ENCODE measurements around the gene FAM124A. TPM values are rescaled to one million over a fixed set of nuclear protein-coding genes. Genes with fewer than 3 reads are reported as not detected.

FAM124A gene
- total RNA-seq, 4 donors from 2014 or later, result 0.91 to 4.1 (median 2.8) TPM

GRCh38 chr13:51234676-51235075 is 12.5 kb downstream of the FAM124A start:
- H3K27ac ChIP-seq, result no peak overlapping the region
- H3K27me3 ChIP-seq, result no peaks in the 10 kb centered on the region
- 81% methylated on average over 10 of the region's 10 CpGs for WGBS
- DNase-seq (ENCODE audit: low spot score in 2 of 2), result no peak
- H3K4me1 ChIP-seq, result no peaks in the 10 kb centered on the region
- TF ChIP-seq CTCF (IDR thresholded peaks at IDR 0.05) (no peak), EP300 (IDR thresholded peaks at IDR 0.05) (no peak), POLR2AphosphoS5 (IDR thresholded peaks at IDR 0.05) (no peak), POLR2A (IDR thresholded peaks at IDR 0.05) (no peak)
- no peaks in the 10 kb centered on the region for H3K9me3 ChIP-seq
- H3K36me3 ChIP-seq, result no peaks in the 10 kb centered on the region
- no peak overlapping the region for H3K4me3 ChIP-seq

DNA sequence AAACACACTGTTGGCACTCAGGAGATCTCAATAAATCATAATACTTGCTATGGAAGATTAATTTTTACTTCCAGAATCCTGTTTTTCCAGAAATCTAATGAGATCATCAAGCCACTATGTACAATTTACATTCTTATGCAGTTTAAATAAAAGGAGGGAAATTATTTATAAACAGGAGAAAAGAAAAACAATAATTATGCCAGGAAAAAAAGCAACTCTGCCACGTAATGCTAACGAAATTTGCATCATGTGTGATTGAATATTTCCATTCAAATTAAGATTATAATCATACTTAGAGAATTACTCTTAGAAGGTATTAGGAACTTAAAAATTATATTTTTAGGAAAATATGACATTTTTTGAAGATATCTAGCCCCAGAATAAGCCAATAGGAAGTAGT is 13.0 kb downstream of the FAM124A start:
- Histone ChIP-seq H3K27me3 (no peaks in the 10 kb centered on the region), H3K4me1 (no peaks in the 10 kb centered on the region), H3K4me3 (no peak overlapping the region), H3K9me3 (no peaks in the 10 kb centered on the region), H3K36me3 (no peaks in the 10 kb centered on the region), H3K27ac (no peak overlapping the region)
- WGBS, result 56% methylated on average over 2 of the region's 2 CpGs
- TF ChIP-seq POLR2A (IDR thresholded peaks at IDR 0.05), result no peak
- TF ChIP-seq EP300 (IDR thresholded peaks at IDR 0.05), result no peak
- TF ChIP-seq POLR2AphosphoS5 (IDR thresholded peaks at IDR 0.05), result no peak
- no peak for TF ChIP-seq CTCF (IDR thresholded peaks at IDR 0.05)
- DNase-seq (ENCODE audit: low spot score in 2 of 2), result no peak

GRCh38 chr13:51235756-51236490 is 13.7 kb downstream of the FAM124A start:
- H3K27ac ChIP-seq, result no peak overlapping the region
- TF ChIP-seq POLR2A (IDR thresholded peaks at IDR 0.05), result no peak
- TF ChIP-seq CTCF (IDR thresholded peaks at IDR 0.05), result no peak
- no peak for TF ChIP-seq EP300 (IDR thresholded peaks at IDR 0.05)
- TF ChIP-seq POLR2AphosphoS5 (IDR thresholded peaks at IDR 0.05), result no peak
- no peaks in the 10 kb centered on the region for H3K36me3 ChIP-seq
- no peaks in the 10 kb centered on the region for H3K27me3 ChIP-seq
- DNase-seq (ENCODE audit: low spot score in 2 of 2), result no peak
- WGBS, result 77% methylated on average over 4 of the region's 4 CpGs
- no peaks in the 10 kb centered on the region for H3K9me3 ChIP-seq
- no peaks in the 10 kb centered on the region for H3K4me1 ChIP-seq
- H3K4me3 ChIP-seq, result no peak overlapping the region

DNA sequence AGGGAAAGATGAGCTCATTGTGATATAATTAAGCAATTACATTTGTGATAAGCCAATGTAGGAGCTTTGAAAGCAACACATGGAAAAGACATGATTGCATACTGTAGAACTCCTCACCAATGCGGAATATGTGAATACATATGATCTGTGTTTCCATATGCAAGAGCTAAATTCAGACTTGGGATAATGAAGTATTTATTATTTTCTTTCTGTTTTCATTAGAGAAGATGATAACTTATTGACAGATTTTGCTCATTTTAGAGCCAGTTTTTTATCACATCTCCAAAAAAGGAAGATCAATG is 14.2 kb downstream of the FAM124A start:
- no peaks in the 10 kb centered on the region for H3K4me1 ChIP-seq
- no peak overlapping the region for H3K4me3 ChIP-seq
- H3K27ac ChIP-seq, result no peak overlapping the region
- TF ChIP-seq EP300 (IDR thresholded peaks at IDR 0.05) (no peak), CTCF (IDR thresholded peaks at IDR 0.05) (no peak), POLR2A (IDR thresholded peaks at IDR 0.05) (no peak), POLR2AphosphoS5 (IDR thresholded peaks at IDR 0.05) (no peak)
- no peaks in the 10 kb centered on the region for H3K27me3 ChIP-seq
- no peak for DNase-seq (ENCODE audit: low spot score in 2 of 2)
- H3K9me3 ChIP-seq, result no peaks in the 10 kb centered on the region
- 97% methylated on average over 1 of the region's 1 CpG for WGBS
- no peaks in the 10 kb centered on the region for H3K36me3 ChIP-seq

DNA sequence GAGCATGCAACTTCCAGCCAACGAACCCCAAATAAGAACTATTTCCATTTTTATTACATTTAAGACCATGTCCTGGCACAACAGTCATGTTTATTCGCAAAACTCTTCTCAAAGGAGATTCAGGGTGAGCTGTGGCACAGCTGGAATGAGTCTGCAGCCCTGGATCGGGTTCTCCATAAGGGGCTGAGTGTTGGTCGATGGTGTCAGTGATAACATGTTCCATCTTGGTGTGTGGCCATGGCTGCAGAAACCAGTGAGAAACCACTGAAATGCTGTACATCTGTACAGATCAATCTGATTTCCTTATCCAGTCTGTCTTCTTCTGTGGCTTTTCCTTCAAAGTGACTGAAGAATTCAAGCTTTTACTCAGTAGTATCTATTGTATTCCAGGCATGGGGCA is 15.2 kb downstream of the FAM124A start:
- H3K4me3 ChIP-seq, result no peak overlapping the region
- no peaks in the 10 kb centered on the region for H3K27me3 ChIP-seq
- H3K27ac ChIP-seq, result no peak overlapping the region
- 76% methylated on average over 4 of the region's 4 CpGs for WGBS
- H3K36me3 ChIP-seq, result no peaks in the 10 kb centered on the region
- H3K4me1 ChIP-seq, result no peaks in the 10 kb centered on the region
- DNase-seq (ENCODE audit: low spot score in 2 of 2), result no peak
- no peaks in the 10 kb centered on the region for H3K9me3 ChIP-seq
- TF ChIP-seq CTCF (IDR thresholded peaks at IDR 0.05) (no peak), POLR2AphosphoS5 (IDR thresholded peaks at IDR 0.05) (no peak), EP300 (IDR thresholded peaks at IDR 0.05) (no peak), POLR2A (IDR thresholded peaks at IDR 0.05) (no peak)
